HG02610 (cell line): ENCODE data around the gene HINFP.
A peak's percentile ranks its signal among the peaks of the same experiment; 100 is the strongest.
"Not testable (repeated sequence)": the region's sequence is repeated elsewhere in the genome, so short reads cannot be mapped to it uniquely, and the experiment has no call there.

ENCODE experiments used
- ATAC-seq: cut with Tn5 transposase; IDR thresholded peaks from one replicate; pipeline ENCODE4 v1.9.1; 2021; ENCODE audit warnings: mild to moderate bottlenecking, moderate library complexity; ENCODE audit not compliant: unreplicated experiment

HINFP gene

GRCh38 chr11:119100246-119100970 is 21.0 kb upstream of the HINFP start:
- no peak for ATAC-seq

- ATAC-seq: peak; percentile 19
These were observed 20.2 kb upstream of the HINFP start for GRCh38 chr11:119100994-119101758.

- peak; percentile 82 for ATAC-seq
These were observed 19.5 kb upstream of the HINFP start, which contains the start of gene DPAGT1 for GRCh38 chr11:119101759-119102423. DPAGT1 (minus strand) TSS chr11:119101853; CDS start chr11:119101655, 198 bp downstream.

GRCh38 chr11:119103161-119103664 is 18.2 kb upstream of the HINFP start:
- ATAC-seq: not testable (repeated sequence)

- ATAC-seq: no peak
These were observed 17.6 kb upstream of the HINFP start for GRCh38 chr11:119103793-119104192.

GRCh38 chr11:119106564-119107537 is 14.5 kb upstream of the HINFP start, which contains the start of gene C2CD2L:
C2CD2L (plus strand) TSS chr11:119107344; CDS start chr11:119107742, 398 bp downstream.
- ATAC-seq: peak; percentile 77

- ATAC-seq: peak; percentile 14
These were observed 13.7 kb upstream of the HINFP start for GRCh38 chr11:119107538-119108145.

- ATAC-seq: no peak
These were observed 13.1 kb upstream of the HINFP start for GRCh38 chr11:119108146-119108856.

GRCh38 chr11:119108857-119109221 is 12.5 kb upstream of the HINFP start:
- ATAC-seq: no peak

GRCh38 chr11:119109843-119110242 is 11.5 kb upstream of the HINFP start:
- ATAC-seq: no peak

GRCh38 chr11:119110439-119110838 is 10.9 kb upstream of the HINFP start:
- no peak for ATAC-seq

GRCh38 chr11:119111361-119111925 is 9.9 kb upstream of the HINFP start:
- ATAC-seq: no peak

GRCh38 chr11:119112314-119113020 is 8.9 kb upstream of the HINFP start:
- no peak for ATAC-seq

- ATAC-seq: no peak
These were observed 7.7 kb upstream of the HINFP start for GRCh38 chr11:119113716-119114115.

- ATAC-seq: no peak
These were observed 7.0 kb upstream of the HINFP start for GRCh38 chr11:119114351-119114750.

GRCh38 chr11:119115484-119116234 is 5.7 kb upstream of the HINFP start:
- no peak for ATAC-seq

GRCh38 chr11:119116235-119116594 is 5.2 kb upstream of the HINFP start:
- no peak for ATAC-seq

- ATAC-seq: no peak
These were observed 4.8 kb upstream of the HINFP start for GRCh38 chr11:119116601-119117000.
